ACC112 (cell line): ENCODE data around the gene TAF6L.
"Not testable (repeated sequence)": the region's sequence is repeated elsewhere in the genome, so short reads cannot be mapped to it uniquely, and the experiment has no call there.

ENCODE experiments used
- H2AFZ ChIP-seq: fragments of 200-600 bp; sonication (generic); one replicate; pipeline ENCODE4 v1.6.0; 2017; ENCODE audit warnings: antibody characterized with exemption, low read length; ENCODE audit not compliant: unreplicated experiment
- H3K27ac ChIP-seq: fragments of 200-600 bp; sonication (generic); 2 replicates; pipeline ENCODE4 v1.5.1; 2014; ENCODE audit warnings: low read depth, mild to moderate bottlenecking, antibody characterized with exemption, low read length, moderate library complexity
- H3K27me3 ChIP-seq: fragments of 200-600 bp; sonication (generic); 2 replicates; pipeline ENCODE4 v1.6.1; 2014; ENCODE audit warnings: mild to moderate bottlenecking, antibody characterized with exemption, low read length, moderate library complexity, mixed read lengths; ENCODE audit not compliant: insufficient read depth
- H3K36me3 ChIP-seq: fragments of 200-600 bp; sonication (generic); 2 replicates; pipeline ENCODE4 v1.6.1; 2016; ENCODE audit warnings: mild to moderate bottlenecking, antibody characterized with exemption, low read length, moderate library complexity, mixed read lengths; ENCODE audit not compliant: insufficient read depth
- H3K4me1 ChIP-seq: fragments of 200-600 bp; sonication (generic); one replicate; pipeline ENCODE4 v1.6.1; 2016; ENCODE audit warnings: low read length, mixed read lengths; ENCODE audit not compliant: insufficient read depth, unreplicated experiment, control insufficient read depth
- H3K4me3 ChIP-seq: fragments of 200-600 bp; sonication (generic); 2 replicates; pipeline ENCODE4 v1.5.1; 2014; ENCODE audit warnings: mild to moderate bottlenecking, low read depth, low read length
- H3K79me2 ChIP-seq: fragments of 200-600 bp; sonication (generic); one replicate; pipeline ENCODE4 v1.6.0; 2016; ENCODE audit warnings: low read length; ENCODE audit not compliant: control insufficient read depth, unreplicated experiment, insufficient read depth

TAF6L gene

GRCh38 chr11:62732830-62733229 lies 38.4 kb upstream of the TAF6L start:
- no peak overlapping the region for H3K4me3 ChIP-seq
- peaks cover 8% of the 10 kb centered on the region for H3K36me3 ChIP-seq
- H3K27me3 ChIP-seq = no peaks in the 10 kb centered on the region
- H3K4me1 ChIP-seq = peaks cover 8% of the 10 kb centered on the region
- no peak overlapping the region for H2AFZ ChIP-seq
- H3K79me2 ChIP-seq = peaks cover 28% of the 10 kb centered on the region
- no peak overlapping the region for H3K27ac ChIP-seq

- Histone ChIP-seq H3K79me2 (peaks cover 4% of the 10 kb centered on the region), H3K4me3 (no peak overlapping the region), H3K27ac (no peak overlapping the region), H3K4me1 (no peaks in the 10 kb centered on the region), H2AFZ (no peak overlapping the region), H3K36me3 (peaks cover 14% of the 10 kb centered on the region), H3K27me3 (no peaks in the 10 kb centered on the region)
Observed at GRCh38 chr11:62737196-62737595, 34.0 kb upstream of the TAF6L start.

GRCh38 chr11:62747475-62748160 lies 23.6 kb upstream of the TAF6L start:
- Histone ChIP-seq H2AFZ (no peak overlapping the region), H3K36me3 (peaks cover 2% of the 10 kb centered on the region), H3K79me2 (peaks cover 3% of the 10 kb centered on the region), H3K4me1 (no peaks in the 10 kb centered on the region), H3K27me3 (no peaks in the 10 kb centered on the region), H3K4me3 (no peak overlapping the region), H3K27ac (no peak overlapping the region)

- H3K27ac ChIP-seq, H3K36me3 ChIP-seq, H3K4me3 ChIP-seq, H3K79me2 ChIP-seq, H3K4me1 ChIP-seq, H2AFZ ChIP-seq, H3K27me3 ChIP-seq: not testable (repeated sequence)
Observed at GRCh38 chr11:62749931-62750330, 21.3 kb upstream of the TAF6L start.

- Histone ChIP-seq H3K4me1 (no peaks in the 10 kb centered on the region), H3K4me3 (no peak overlapping the region), H3K27ac (no peak overlapping the region), H3K27me3 (no peaks in the 10 kb centered on the region), H3K36me3 (peaks cover 7% of the 10 kb centered on the region), H3K79me2 (peaks cover 4% of the 10 kb centered on the region), H2AFZ (no peak overlapping the region)
Observed at GRCh38 chr11:62752177-62752785, 18.9 kb upstream of the TAF6L start.

GRCh38 chr11:62752994-62753735 lies 18.0 kb upstream of the TAF6L start:
- Histone ChIP-seq H3K27ac (no peak overlapping the region), H3K4me3 (peak overlapping the region; percentile 91)

GRCh38 chr11:62753736-62754603 lies 17.2 kb upstream of the TAF6L start, which contains the start of gene ZBTB3:
TSS of gene ZBTB3 (minus strand) at chr11:62754160. CDS start at chr11:62753664, 496 bp downstream.
- H3K36me3 ChIP-seq = peaks cover 7% of the 10 kb centered on the region
- peaks cover 4% of the 10 kb centered on the region for H3K79me2 ChIP-seq
- no peaks in the 10 kb centered on the region for H3K4me1 ChIP-seq
- peak within 1 kb of the TSS; percentile 91 for H3K4me3 ChIP-seq
- H2AFZ ChIP-seq = peak within 1 kb of the TSS; percentile 96
- H3K27me3 ChIP-seq = no peaks in the 10 kb centered on the region
- peak within 1 kb of the TSS; percentile 79 for H3K27ac ChIP-seq

More at GRCh38 chr11:62752994-62753735, 18.0 kb upstream of the TAF6L start:
- no peaks in the 10 kb centered on the region for H3K4me1 ChIP-seq
- peaks cover 4% of the 10 kb centered on the region for H3K79me2 ChIP-seq
- no peak overlapping the region for H2AFZ ChIP-seq
- H3K36me3 ChIP-seq = peaks cover 7% of the 10 kb centered on the region
- no peaks in the 10 kb centered on the region for H3K27me3 ChIP-seq

GRCh38 chr11:62755086-62755615 lies 16.0 kb upstream of the TAF6L start:
- Histone ChIP-seq H3K27ac (no peak overlapping the region), H3K36me3 (peaks cover 7% of the 10 kb centered on the region), H3K4me3 (no peak overlapping the region), H3K27me3 (no peaks in the 10 kb centered on the region), H3K4me1 (no peaks in the 10 kb centered on the region), H2AFZ (no peak overlapping the region), H3K79me2 (peaks cover 4% of the 10 kb centered on the region)

GRCh38 chr11:62757846-62758788 lies 13.1 kb upstream of the TAF6L start:
- Histone ChIP-seq H3K4me3 (no peak overlapping the region), H3K27me3 (no peaks in the 10 kb centered on the region), H3K79me2 (peaks cover 12% of the 10 kb centered on the region), H3K27ac (no peak overlapping the region), H3K36me3 (peaks cover 4% of the 10 kb centered on the region; the same call in 1 of the 2 replicates), H2AFZ (no peak overlapping the region), H3K4me1 (peaks cover 8% of the 10 kb centered on the region)
